ENCODE measurements around the gene HEXIM2. TPM values are rescaled to one million over a fixed set of nuclear protein-coding genes. Genes with fewer than 3 reads are reported as not detected.
A peak's percentile ranks its signal among the peaks of the same experiment; 100 is the strongest.

The HEXIM2 gene
- total and polyA plus RNA-seq, 2 of the 13 experiments (the other 11 are each of a cell fraction or from before 2014, with no cell fraction given) = 27.1 to 32.4 TPM

- 0 out of 2 replicates have a peak, but pooled peaks have one; percentile 46 for TF ChIP-seq REL (CRISPR knock-in tag; conservative IDR thresholded peaks at IDR 0.05)
- TF ChIP-seq MED13 (CRISPR knock-in tag; IDR thresholded peaks at IDR 0.05) = no peak
- TF ChIP-seq ZNF224 (CRISPR knock-in tag; IDR thresholded peaks at IDR 0.05) = no peak
- TF ChIP-seq STAG1 (CRISPR knock-in tag; IDR thresholded peaks at IDR 0.05) = peak; percentile 9; the same call in 1 of the 2 replicates
- peak; percentile 49; the same call in 1 of the 2 replicates for TF ChIP-seq RBFOX2 (IDR thresholded peaks at IDR 0.05; ENCODE audit: low read depth, low read length)
- TF ChIP-seq GATAD1 (CRISPR knock-in tag; IDR thresholded peaks at IDR 0.05) = peak; percentile 47; the same call in 1 of the 2 replicates
- TF ChIP-seq ZZZ3 (CRISPR knock-in tag; IDR thresholded peaks at IDR 0.05; ENCODE audit: borderline replicate concordance) = no peak
- TF ChIP-seq ZNF709 (CRISPR knock-in tag; IDR thresholded peaks at IDR 0.05) = no peak
- peak; percentile 89 for TF ChIP-seq AGO2 (optimal IDR thresholded peaks at IDR 0.05; ENCODE audit: low read depth, low read length)
- no peak; the same call in 1 of the 2 replicates for TF ChIP-seq ETV6 (CRISPR knock-in tag; conservative IDR thresholded peaks at IDR 0.05)
- TF ChIP-seq ZNF558 (CRISPR knock-in tag; IDR thresholded peaks at IDR 0.05; ENCODE audit: borderline replicate concordance) = no peak
- TF ChIP-seq SOX6 (IDR thresholded peaks at IDR 0.05) = no peak
- TF ChIP-seq SOX6 (CRISPR knock-in tag; IDR thresholded peaks at IDR 0.05) = 0 out of 2 replicates have a peak, but pooled peaks have one; percentile 24
- TF ChIP-seq BATF2 (CRISPR knock-in tag; IDR thresholded peaks at IDR 0.05) = 0 out of 2 replicates have a peak, but pooled peaks have one; percentile 18
- TF ChIP-seq MTF1 (CRISPR knock-in tag; IDR thresholded peaks at IDR 0.05) = no peak
- TF ChIP-seq ZNF576 (CRISPR knock-in tag; IDR thresholded peaks at IDR 0.05) = no peak
- no peak for TF ChIP-seq THYN1 (CRISPR knock-in tag; IDR thresholded peaks at IDR 0.05; ENCODE audit: borderline replicate concordance, low read depth)
- TF ChIP-seq PCBP1 (IDR thresholded peaks at IDR 0.05; ENCODE audit: borderline replicate concordance, low read depth, low read length) = 0 out of 2 replicates have a peak, but pooled peaks have one; percentile 15
- peak; percentile 15; the same call in 1 of the 2 replicates for TF ChIP-seq ARID2 (CRISPR knock-in tag; IDR thresholded peaks at IDR 0.05; ENCODE audit: borderline replicate concordance)
- peak; percentile 25 for TF ChIP-seq IKZF4 (CRISPR knock-in tag; IDR thresholded peaks at IDR 0.05; ENCODE audit: borderline replicate concordance, low read depth, not compliant biosample characterization)
- TF ChIP-seq GTF3A (CRISPR knock-in tag; conservative IDR thresholded peaks at IDR 0.05) = 0 out of 2 replicates have a peak, but pooled peaks have one; percentile 14
- TF ChIP-seq POLR2G (IDR thresholded peaks at IDR 0.05; ENCODE audit: low read depth, low read length) = no peak; the same call in 1 of the 2 replicates
- TF ChIP-seq SALL1 (CRISPR knock-in tag; IDR thresholded peaks at IDR 0.05) = peak; percentile 27; the same call in 1 of the 2 replicates
- no peak for TF ChIP-seq CERS6 (CRISPR knock-in tag; IDR thresholded peaks at IDR 0.05)
- TF ChIP-seq ZNF563 (CRISPR knock-in tag; IDR thresholded peaks at IDR 0.05) = peak; percentile 17; the same call in 1 of the 2 replicates
- 0 out of 2 replicates have a peak, but pooled peaks have one; percentile 5 for TF ChIP-seq NFYC (CRISPR knock-in tag; IDR thresholded peaks at IDR 0.05)
- TF ChIP-seq CAMTA2 (CRISPR knock-in tag; IDR thresholded peaks at IDR 0.05; ENCODE audit: borderline replicate concordance) = no peak; the same call in 1 of the 2 replicates
- TF ChIP-seq HMG20B (CRISPR knock-in tag; conservative IDR thresholded peaks at IDR 0.05) = no peak
- peak; percentile 71; the same call in 1 of the 2 replicates for TF ChIP-seq AHR (CRISPR knock-in tag; IDR thresholded peaks at IDR 0.05)
Observed at GRCh38 chr17:45149669-45150664, 11.7 kb upstream of the HEXIM2 start (continued).
